Naive B cell (primary cell): Measurements from ENCODE around the gene TRIM77. TPM values are rescaled to one million over a fixed set of nuclear protein-coding genes. Genes with fewer than 3 reads are reported as not detected.
"Not testable (repeated sequence)": the region's sequence is repeated elsewhere in the genome, so short reads cannot be mapped to it uniquely, and the experiment has no call there.

Experiments
- ATAC-seq, 2 donors: fragments of 150-1000 bp; cut with Tn5 transposase; 2 replicates each; pipeline ENCODE4 v1.10.0; 2021; ENCODE audit warnings: low read depth in 2 of 2, mild to moderate bottlenecking in 2 of 2, moderate library complexity in 2 of 2
- DNase-seq: peaks from one replicate; pipeline ENCODE4 v3.0.0; 2022
- H3K27ac Mint-ChIP-seq, 6 donors: one replicate each; pipeline ENCODE4 v1.8.0; 2020 to 2022; ENCODE audit warnings: mild to moderate bottlenecking in 6 of 6, mixed read lengths in 6 of 6, moderate library complexity in 5 of 6, inconsistent platforms in 2 of 6
- H3K27me3 Mint-ChIP-seq, 3 donors: one replicate each; pipeline ENCODE4 v1.8.0; 2021 to 2022; ENCODE audit warnings: mixed read lengths in 3 of 3, mild to moderate bottlenecking in 1 of 3
- H3K36me3 Mint-ChIP-seq, 2 donors: one replicate each; pipeline ENCODE4 v1.8.0; 2020 to 2022; ENCODE audit warnings: mixed read lengths in 2 of 2, inconsistent platforms in 1 of 2, mild to moderate bottlenecking in 1 of 2
- H3K4me1 Mint-ChIP-seq, 3 donors: one replicate each; pipeline ENCODE4 v1.8.0; 2020 to 2022; ENCODE audit warnings: mixed read lengths in 3 of 3, inconsistent platforms in 1 of 3, mild to moderate bottlenecking in 1 of 3, moderate library complexity in 1 of 3
- H3K4me3 Mint-ChIP-seq, 8 donors: one replicate each; pipeline ENCODE4 v1.8.0; 2020 to 2022; ENCODE audit warnings: mild to moderate bottlenecking in 8 of 8, mixed read lengths in 8 of 8, moderate library complexity in 8 of 8, inconsistent platforms in 2 of 8
- H3K9me3 Mint-ChIP-seq, 7 donors: one replicate each; pipeline ENCODE4 v1.8.0; 2020 to 2022; ENCODE audit warnings: mixed read lengths in 7 of 7, mild to moderate bottlenecking in 5 of 7, inconsistent platforms in 2 of 7, moderate library complexity in 1 of 7
- polyA plus RNA-seq, 6 donors: library from polyadenylated mRNA; unstranded; fragments of 300-500 nt; fragmentation: Illumina TruSeq; gene quantifications; one replicate each; pipeline ENCODE4 v1.2.3, GENCODE V29; 2021; ENCODE audit warnings: low read depth in 6 of 6

The TRIM77 gene, protein sequence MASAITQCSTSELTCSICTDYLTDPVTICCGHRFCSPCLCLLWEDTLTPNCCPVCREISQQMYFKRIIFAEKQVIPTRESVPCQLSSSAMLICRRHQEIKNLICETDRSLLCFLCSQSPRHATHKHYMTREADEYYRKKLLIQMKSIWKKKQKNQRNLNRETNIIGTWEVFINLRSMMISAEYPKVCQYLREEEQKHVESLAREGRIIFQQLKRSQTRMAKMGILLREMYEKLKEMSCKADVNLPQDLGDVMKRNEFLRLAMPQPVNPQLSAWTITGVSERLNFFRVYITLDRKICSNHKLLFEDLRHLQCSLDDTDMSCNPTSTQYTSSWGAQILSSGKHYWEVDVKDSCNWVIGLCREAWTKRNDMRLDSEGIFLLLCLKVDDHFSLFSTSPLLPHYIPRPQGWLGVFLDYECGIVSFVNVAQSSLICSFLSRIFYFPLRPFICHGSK
- not detected for polyA plus RNA-seq

DNA sequence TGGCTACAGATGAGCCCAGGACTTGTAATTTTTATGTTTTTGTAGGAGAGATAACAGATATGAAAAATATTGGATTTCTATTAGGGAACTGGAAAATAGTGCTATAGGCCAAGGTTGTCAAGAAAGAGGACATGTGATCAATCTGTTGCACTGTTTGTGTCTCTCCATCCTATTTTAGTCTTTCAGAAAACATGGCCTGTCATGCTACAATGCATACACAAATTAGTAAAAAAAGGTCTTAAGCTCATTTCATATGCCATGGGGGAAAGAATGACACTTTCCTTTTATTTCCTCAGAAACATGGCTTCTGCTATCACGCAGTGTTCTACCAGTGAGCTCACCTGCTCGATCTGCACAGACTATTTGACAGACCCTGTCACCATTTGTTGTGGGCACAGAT lies at the start of gene TRIM77:
Gene TRIM77 (plus strand): TSS at position 301 of the 400 bp plus-strand sequence. CDS start 0 bp downstream, at position 301.
- H3K36me3 Mint-ChIP-seq, H3K4me1 Mint-ChIP-seq, H3K27ac Mint-ChIP-seq, DNase-seq, H3K4me3 Mint-ChIP-seq, ATAC-seq, H3K27me3 Mint-ChIP-seq: not testable (repeated sequence)
- H3K9me3 Mint-ChIP-seq = peaks cover 0 to 14% (median 3%) of the 10 kb centered on the region in 7 donors

DNA sequence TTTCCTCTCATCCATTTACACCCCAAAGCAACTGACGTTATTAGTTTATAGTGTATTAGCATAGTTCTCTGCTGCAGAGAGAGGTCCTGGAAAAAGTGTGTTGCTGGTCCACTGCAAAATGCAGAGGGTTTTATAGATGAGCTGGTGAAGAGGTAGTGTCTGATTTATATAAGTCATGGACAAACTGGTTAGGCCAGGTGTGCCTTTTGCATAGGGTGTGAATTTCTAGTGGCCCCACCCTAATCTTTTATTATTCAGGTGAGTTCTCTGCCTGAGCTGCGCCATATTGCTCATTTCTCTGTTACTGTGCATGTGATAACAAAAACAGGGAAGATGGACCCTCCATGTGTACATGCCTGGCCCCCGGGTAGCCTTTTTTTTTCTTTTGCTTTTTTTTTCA lies 43.1 kb upstream of the TRIM77 start:
- DNase-seq (no peak), ATAC-seq (no peak)
- Mint-ChIP-seq H3K4me3 (no peak overlapping the region), H3K27me3 (no peaks in the 10 kb centered on the region), H3K27ac (no peak overlapping the region), H3K4me1 (no peaks in the 10 kb centered on the region), H3K9me3 (peaks cover 0 to 4% (median 0%) of the 10 kb centered on the region in 7 donors), H3K36me3 (no peaks in the 10 kb centered on the region)

DNA sequence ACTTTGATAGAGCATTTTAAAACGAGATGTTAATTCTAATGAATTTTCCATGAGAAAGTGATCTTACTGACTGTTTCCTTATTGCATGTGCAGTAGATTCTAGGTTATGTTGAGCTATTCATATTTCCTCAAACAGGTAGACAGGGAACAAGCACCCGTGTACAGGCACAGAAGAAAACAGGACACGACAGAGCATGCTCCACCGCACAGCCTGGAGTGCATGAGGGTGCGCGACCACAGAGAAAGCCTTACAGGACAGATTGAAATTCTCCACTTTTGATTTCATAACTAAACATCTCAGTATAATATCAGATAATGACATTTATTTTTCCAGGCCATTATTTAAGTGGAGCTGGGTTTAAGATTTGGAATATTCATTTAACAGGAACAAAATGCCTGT lies 41.9 kb upstream of the TRIM77 start:
- not testable (repeated sequence) for H3K4me3 Mint-ChIP-seq, DNase-seq, ATAC-seq, H3K9me3 Mint-ChIP-seq, H3K36me3 Mint-ChIP-seq, H3K27me3 Mint-ChIP-seq, H3K4me1 Mint-ChIP-seq, H3K27ac Mint-ChIP-seq

DNA sequence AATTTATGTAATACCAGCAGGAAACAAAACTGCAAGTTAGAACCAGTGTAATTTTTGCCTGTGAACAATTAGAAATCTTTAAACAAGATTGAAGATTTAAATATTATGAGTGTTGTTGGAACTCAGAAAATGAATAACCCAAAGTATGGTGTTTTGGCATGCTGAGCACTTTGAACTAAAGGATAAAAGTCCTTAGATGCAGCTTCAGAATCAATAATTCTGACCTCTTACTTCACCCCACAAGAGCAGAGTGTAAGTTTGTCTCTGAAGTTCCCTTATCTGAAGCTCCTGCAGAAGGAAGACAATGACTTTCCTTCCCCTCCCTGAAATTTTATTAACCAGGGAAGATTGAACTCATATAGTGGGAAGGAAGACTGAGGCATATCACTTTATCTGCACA lies 40.5 kb upstream of the TRIM77 start:
- not testable (repeated sequence) for H3K9me3 Mint-ChIP-seq, ATAC-seq, H3K27ac Mint-ChIP-seq, H3K4me3 Mint-ChIP-seq, H3K4me1 Mint-ChIP-seq, DNase-seq, H3K27me3 Mint-ChIP-seq, H3K36me3 Mint-ChIP-seq

DNA sequence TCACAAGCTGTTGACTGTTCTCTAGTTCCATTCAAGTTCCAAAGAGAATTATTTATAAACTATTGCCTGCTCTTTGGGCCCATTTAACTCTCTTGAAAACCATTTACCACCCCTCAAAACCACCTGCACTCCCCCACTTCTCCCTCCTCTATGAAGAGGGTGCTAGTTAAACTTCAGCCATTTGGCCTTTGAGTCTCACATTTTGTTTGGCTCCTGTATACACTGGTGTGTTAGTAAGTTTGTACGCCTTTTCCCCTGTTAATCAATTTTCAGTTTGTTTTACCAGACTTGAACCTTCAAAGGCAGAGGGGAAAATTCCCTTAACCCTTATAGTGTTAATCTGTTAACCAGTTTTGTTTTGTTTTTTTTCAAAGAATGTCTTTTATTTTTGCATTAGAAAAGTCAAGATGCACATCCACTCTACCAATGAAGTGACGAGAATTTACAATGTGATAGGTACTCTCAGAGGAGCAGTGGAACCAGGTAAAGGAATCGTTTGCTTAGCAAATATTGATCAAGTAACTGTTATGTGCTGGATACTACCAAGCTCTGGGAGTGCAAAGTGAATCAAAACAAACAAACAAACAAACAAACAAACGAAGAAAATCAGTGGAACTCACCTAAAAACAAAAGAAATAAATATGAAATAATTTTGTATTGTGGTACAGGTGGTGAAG lies 40.0 kb upstream of the TRIM77 start:
- not testable (repeated sequence) for H3K36me3 Mint-ChIP-seq, H3K9me3 Mint-ChIP-seq, DNase-seq, H3K27ac Mint-ChIP-seq, ATAC-seq, H3K27me3 Mint-ChIP-seq, H3K4me1 Mint-ChIP-seq, H3K4me3 Mint-ChIP-seq

DNA sequence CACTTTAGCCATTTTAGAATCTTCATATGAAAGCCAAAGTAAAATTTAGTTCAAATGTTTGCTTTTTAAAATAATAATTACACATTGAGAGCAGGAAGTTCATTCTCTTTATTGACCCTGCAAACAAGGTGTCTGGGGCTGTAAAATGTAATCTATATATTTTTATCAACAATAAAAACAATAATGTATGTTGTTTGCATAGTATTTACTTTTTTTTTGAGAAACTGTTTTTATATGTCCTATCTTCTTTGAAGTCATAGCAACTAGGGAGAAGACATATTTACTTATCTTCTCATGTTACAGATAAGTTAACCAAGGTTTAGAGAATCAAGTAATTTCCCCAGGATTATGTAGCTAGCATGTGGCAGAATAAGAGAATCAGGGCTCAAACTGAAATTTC lies 37.6 kb upstream of the TRIM77 start:
- H3K27ac Mint-ChIP-seq, ATAC-seq, H3K9me3 Mint-ChIP-seq, H3K4me1 Mint-ChIP-seq, DNase-seq, H3K36me3 Mint-ChIP-seq, H3K4me3 Mint-ChIP-seq, H3K27me3 Mint-ChIP-seq: not testable (repeated sequence)

DNA sequence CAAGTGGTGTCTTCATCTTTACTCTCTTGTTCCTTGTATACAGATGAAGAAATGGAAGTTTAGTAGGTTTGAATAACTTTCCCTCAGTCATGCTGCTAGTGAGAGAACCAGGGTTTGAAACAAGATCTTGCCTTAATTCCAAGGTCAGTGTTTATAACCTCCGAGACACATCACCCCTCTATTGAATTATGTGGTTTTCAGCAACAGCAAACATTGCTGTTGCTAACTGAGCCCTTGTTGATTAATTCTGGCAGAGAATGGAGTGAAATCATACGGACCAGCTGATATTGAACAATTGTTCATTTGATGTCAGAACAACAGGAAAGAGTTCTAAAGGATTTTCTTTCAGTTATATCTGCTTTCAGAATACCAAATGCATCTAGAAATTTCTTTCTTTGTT lies 36.7 kb upstream of the TRIM77 start:
- ATAC-seq, H3K27me3 Mint-ChIP-seq, H3K9me3 Mint-ChIP-seq, DNase-seq, H3K4me3 Mint-ChIP-seq, H3K27ac Mint-ChIP-seq, H3K36me3 Mint-ChIP-seq, H3K4me1 Mint-ChIP-seq: not testable (repeated sequence)

DNA sequence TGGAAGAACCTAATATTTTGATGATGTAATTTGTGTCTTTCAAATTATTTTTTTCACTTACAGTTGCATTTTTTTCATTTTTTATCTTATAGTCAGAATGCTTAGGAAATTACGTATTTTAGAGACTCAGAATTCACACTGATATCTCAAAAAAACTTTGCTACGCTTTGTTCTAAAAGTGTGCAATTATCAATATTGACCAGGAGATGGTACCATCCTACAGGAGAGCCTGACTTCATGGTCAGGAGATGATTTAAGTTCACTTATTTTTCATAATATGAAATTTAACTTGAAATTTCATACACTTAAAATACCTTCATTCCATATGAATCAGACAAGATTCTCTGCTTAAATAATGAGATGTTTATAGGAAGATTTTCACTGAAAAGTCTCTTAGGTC lies 34.7 kb upstream of the TRIM77 start:
- not testable (repeated sequence) for H3K27ac Mint-ChIP-seq, H3K4me1 Mint-ChIP-seq, ATAC-seq, DNase-seq, H3K4me3 Mint-ChIP-seq, H3K9me3 Mint-ChIP-seq, H3K36me3 Mint-ChIP-seq, H3K27me3 Mint-ChIP-seq

DNA sequence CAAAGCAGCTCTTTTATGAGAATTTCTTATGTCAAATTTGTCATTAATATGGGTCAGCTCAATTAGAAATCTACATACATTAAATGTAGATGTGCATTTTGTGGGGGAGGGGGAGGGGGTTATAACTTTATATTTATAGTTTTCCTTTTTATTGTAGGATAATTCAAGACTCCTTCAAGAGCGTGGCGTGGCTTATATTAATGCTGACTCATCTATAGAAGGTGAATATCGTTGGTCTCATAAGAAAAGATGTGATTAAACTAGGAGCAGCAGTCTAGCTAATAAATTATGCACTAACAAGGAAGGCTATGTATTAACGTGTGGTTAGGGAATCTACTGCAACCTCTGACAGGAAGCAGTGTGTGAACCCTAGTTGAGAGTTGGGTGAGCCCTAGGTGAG lies 34.2 kb upstream of the TRIM77 start:
- H3K27me3 Mint-ChIP-seq, H3K4me1 Mint-ChIP-seq, H3K9me3 Mint-ChIP-seq, ATAC-seq, H3K27ac Mint-ChIP-seq, H3K36me3 Mint-ChIP-seq, H3K4me3 Mint-ChIP-seq, DNase-seq: not testable (repeated sequence)

DNA sequence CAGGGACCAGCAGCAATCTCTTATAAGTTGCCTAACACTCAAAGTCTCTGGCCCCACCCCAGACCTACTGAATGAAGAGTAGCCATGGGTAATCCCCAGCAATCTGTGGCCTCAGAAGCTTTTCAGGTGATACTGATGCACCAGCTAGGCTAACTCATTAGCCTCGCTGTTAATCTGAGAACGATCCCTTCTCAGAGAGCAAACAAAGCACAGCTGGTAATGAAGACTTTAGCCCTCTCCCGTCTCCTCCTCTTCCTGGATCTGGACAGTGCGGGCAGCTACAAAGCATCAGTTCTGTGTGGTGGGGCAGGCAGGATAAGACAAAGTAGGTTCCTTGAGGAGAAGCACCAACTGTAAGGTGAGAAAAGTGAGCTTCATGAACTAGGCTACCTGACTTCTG lies 3.0 kb upstream of the TRIM77 start:
- DNase-seq, ATAC-seq, H3K4me1 Mint-ChIP-seq, H3K27ac Mint-ChIP-seq, H3K27me3 Mint-ChIP-seq, H3K36me3 Mint-ChIP-seq, H3K4me3 Mint-ChIP-seq: not testable (repeated sequence)
- H3K9me3 Mint-ChIP-seq = peaks cover 0 to 14% (median 4%) of the 10 kb centered on the region in 7 donors

DNA sequence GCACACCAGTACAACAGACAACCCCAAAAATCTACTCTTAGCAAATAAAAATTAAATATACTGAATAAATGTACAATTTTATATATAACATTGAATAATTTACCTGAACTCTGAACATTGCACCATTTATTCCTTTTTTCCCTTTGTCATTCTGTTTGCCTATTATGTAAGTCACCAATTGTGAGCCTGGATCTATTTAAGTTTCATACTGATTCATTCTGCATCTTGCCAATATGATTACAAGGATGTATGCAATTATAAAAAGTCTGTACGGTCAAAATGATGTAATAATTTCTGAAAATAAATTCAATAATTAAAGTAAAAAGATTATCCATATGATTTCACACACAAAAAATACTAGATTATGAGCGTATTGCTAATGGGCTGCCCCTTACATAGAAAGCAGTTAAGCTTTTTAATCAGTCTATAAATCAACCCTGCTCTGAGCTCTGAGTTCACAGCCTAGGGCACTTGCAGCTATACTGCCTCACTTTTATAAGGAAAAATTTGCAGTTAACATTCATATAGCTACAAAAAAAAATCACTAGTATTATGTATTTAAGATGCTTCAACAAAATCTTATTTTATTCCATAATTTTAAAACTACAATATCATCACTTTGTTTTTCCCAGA lies 14.9 kb downstream of the TRIM77 start:
- not testable (repeated sequence) for DNase-seq, H3K27me3 Mint-ChIP-seq, H3K9me3 Mint-ChIP-seq, H3K27ac Mint-ChIP-seq, ATAC-seq, H3K4me3 Mint-ChIP-seq, H3K36me3 Mint-ChIP-seq, H3K4me1 Mint-ChIP-seq

DNA sequence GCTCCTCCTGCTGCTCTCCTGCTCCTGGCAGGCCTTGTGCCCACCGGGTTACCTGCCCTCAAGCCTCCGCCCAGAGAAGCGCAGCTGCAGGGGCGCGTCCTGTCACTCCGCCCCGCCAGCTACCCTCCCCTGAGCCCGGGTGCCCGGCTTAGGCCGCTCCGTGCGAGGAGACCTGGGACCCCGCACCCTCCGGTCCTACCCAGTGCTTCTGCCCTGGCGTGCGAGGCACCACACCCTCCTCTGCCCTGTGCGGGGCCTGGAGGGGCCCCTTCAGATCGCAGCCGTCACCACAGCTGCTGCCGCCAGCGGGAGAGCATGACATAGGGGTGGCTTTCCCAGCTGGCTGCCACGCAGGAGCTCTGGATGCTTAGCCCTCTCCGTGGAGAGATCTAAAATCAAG lies 20.1 kb downstream of the TRIM77 start:
- not testable (repeated sequence) for H3K27me3 Mint-ChIP-seq, H3K9me3 Mint-ChIP-seq, H3K4me1 Mint-ChIP-seq, H3K27ac Mint-ChIP-seq, H3K36me3 Mint-ChIP-seq, DNase-seq, ATAC-seq, H3K4me3 Mint-ChIP-seq

DNA sequence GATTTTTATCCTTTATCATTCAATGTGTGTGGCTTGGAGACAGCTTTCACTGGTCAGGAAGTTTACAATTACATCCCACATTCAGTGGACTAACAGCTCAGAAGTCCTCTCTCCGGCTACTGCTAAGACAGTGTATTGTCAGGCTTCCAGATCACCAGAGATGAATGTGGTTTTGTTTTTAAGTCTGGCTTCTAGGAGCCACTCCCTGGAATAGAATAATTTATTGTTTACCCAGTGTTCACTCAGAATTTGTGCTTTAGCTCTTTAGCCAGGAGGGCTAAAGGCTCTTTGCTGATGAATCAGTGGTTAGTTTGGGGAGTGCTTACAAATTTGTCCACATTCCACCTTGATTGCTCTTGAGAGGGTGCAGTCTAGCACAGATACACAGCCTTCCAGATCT lies 26.5 kb downstream of the TRIM77 start:
- no peaks in the 10 kb centered on the region for H3K4me1 Mint-ChIP-seq
- no peak for DNase-seq
- H3K27ac Mint-ChIP-seq = no peak overlapping the region
- peaks cover 0 to 3% (median 0%) of the 10 kb centered on the region in 7 donors for H3K9me3 Mint-ChIP-seq
- H3K36me3 Mint-ChIP-seq = no peaks in the 10 kb centered on the region
- H3K4me3 Mint-ChIP-seq = no peak overlapping the region
- no peak for ATAC-seq
- no peaks in the 10 kb centered on the region for H3K27me3 Mint-ChIP-seq

DNA sequence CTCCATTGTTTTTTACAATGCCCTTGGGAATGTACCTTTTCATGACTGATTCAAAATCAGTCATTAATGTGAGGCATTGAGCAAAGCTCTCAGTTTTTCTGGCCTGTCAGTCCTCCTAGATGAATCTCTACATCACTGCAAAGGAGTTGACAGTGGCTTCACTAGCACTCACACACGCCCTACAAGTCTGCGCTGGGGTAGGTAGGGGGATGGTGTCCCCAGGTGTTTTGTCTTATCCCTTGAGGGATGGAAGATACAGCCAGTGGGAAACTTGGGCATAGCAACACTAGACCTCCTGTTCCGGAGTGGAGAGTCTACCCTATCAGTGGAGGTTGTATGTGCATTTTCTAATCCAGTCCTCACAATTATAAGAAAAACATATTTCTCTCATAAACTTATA lies 27.0 kb downstream of the TRIM77 start:
- H3K4me3 Mint-ChIP-seq = no peak overlapping the region
- no peak for ATAC-seq
- H3K4me1 Mint-ChIP-seq = no peaks in the 10 kb centered on the region

More for the DNA sequence above, 27.0 kb downstream of the TRIM77 start:
- no peak for DNase-seq
- peaks cover 0 to 3% (median 0%) of the 10 kb centered on the region in 7 donors for H3K9me3 Mint-ChIP-seq
- H3K36me3 Mint-ChIP-seq = no peaks in the 10 kb centered on the region
- no peaks in the 10 kb centered on the region for H3K27me3 Mint-ChIP-seq
- no peak overlapping the region for H3K27ac Mint-ChIP-seq
